HepG2 (cell line): ENCODE measurements around the gene AP5Z1. TPM values are rescaled to one million over a fixed set of nuclear protein-coding genes. Genes with fewer than 3 reads are reported as not detected.
A peak's percentile ranks its signal among the peaks of the same experiment; 100 is the strongest.

ENCODE experiments used
- BHLHE40 ChIP-seq: IDR thresholded peaks from 2 replicates; pipeline ENCODE4 v1.6.1; 2011; ENCODE audit warnings: low read length, improper control_type of control experiment
- CBFB ChIP-seq: sonication (generic); formaldehyde crosslinking; IDR thresholded peaks from 2 replicates; pipeline ENCODE4 v1.4.0; 2020; ENCODE audit warnings: missing genetic modification reagents
- CHD2 ChIP-seq: IDR thresholded peaks from 2 replicates; pipeline ENCODE4 v1.6.1; 2011; ENCODE audit warnings: low read depth, low read length, improper control_type of control experiment
- HMG20B ChIP-seq: conservative IDR thresholded peaks from 2 replicates; pipeline ENCODE4 v1.6.1; 2016; ENCODE audit warnings: missing genetic modification reagents, missing compliant biosample characterization
- KDM1A ChIP-seq: IDR thresholded peaks from 2 replicates; pipeline ENCODE4 v1.6.1; 2016; ENCODE audit warnings: missing compliant biosample characterization
- NFE2L1 ChIP-seq: sonication (generic); formaldehyde crosslinking; IDR thresholded peaks from 2 replicates; pipeline ENCODE4 v1.4.0; 2020; ENCODE audit warnings: missing genetic modification reagents, mild to moderate bottlenecking, borderline replicate concordance
- NRL ChIP-seq: sonication (generic); formaldehyde crosslinking; IDR thresholded peaks from 2 replicates; pipeline ENCODE4 v1.5.0; 2020; ENCODE audit warnings: missing genetic modification reagents, mild to moderate bottlenecking, moderate library complexity, borderline replicate concordance
- SRSF1 ChIP-seq: fragments of 200-400 bp; formaldehyde crosslinking; optimal IDR thresholded peaks from 2 replicates; pipeline ENCODE3; 2017; ENCODE audit warnings: mild to moderate bottlenecking, low read depth, low read length, moderate library complexity
- SRY ChIP-seq: sonication (generic); formaldehyde crosslinking; IDR thresholded peaks from 2 replicates; pipeline ENCODE4 v1.8.0; 2022; ENCODE audit warnings: mild to moderate bottlenecking, missing genetic modification reagents
- TOPORS ChIP-seq: sonication (generic); formaldehyde crosslinking; IDR thresholded peaks from 2 replicates; pipeline ENCODE4 v1.8.0; 2023; ENCODE audit warnings: mild to moderate bottlenecking, missing genetic modification reagents
- ZFP62 ChIP-seq: sonication (generic); formaldehyde crosslinking; IDR thresholded peaks from 2 replicates; pipeline ENCODE4 v1.4.0; 2020; ENCODE audit warnings: missing genetic modification reagents
- ZNF3 ChIP-seq: IDR thresholded peaks from 2 replicates; pipeline ENCODE4 v1.7.0; 2017; ENCODE audit warnings: inconsistent platforms
- ZNF761 ChIP-seq: sonication (generic); formaldehyde crosslinking; conservative IDR thresholded peaks from 2 replicates; pipeline ENCODE4 v1.4.0; 2020; ENCODE audit warnings: mild to moderate bottlenecking, missing genetic modification reagents
- polyA plus RNA-seq, 8 experiments: library from polyadenylated mRNA; depleted of rRNA in 3 of 8; stranded (reverse) in 7 of 8; unstranded in 1 of 8; fragments of >200 nt; fragmentation: Illumina TruSeq in 4 of 8; extraction: Trizol in 4 of 8; gene quantifications; 2 replicates each; pipeline versions ENCODE4 v1.2.1 to v1.2.3, GENCODE V29; 2011 to 2016; ENCODE audit warnings: low read depth in 4 of 8, missing spikeins in 1 of 8, mixed read lengths in 1 of 8; ENCODE audit not compliant: insufficient read depth in 1 of 8
- total RNA-seq, 5 experiments: library from RNA; depleted of rRNA; stranded (reverse); fragments of >200 nt; fragmentation: Illumina TruSeq; extraction: Trizol; gene quantifications; 2 replicates each; pipeline ENCODE4 v1.2.3, GENCODE V29; 2016; ENCODE audit warnings: low read depth in 1 of 5
- TF ChIP-seq, protein P1 (sequence below), 2 experiments: sonication (generic) in 1 of 2; formaldehyde crosslinking in 1 of 2; IDR thresholded peaks; 2 replicates each; pipeline versions ENCODE4 v1.5.1 to v1.6.1; 2011 to 2020; ENCODE audit warnings: borderline replicate concordance in 1 of 2, low read depth in 1 of 2, low read length in 1 of 2, mild to moderate bottlenecking in 1 of 2, missing genetic modification reagents in 1 of 2, moderate library complexity in 1 of 2
- TF ChIP-seq, protein P2 (sequence below): sonication (generic); formaldehyde crosslinking; IDR thresholded peaks from 2 replicates; pipeline ENCODE4 v1.5.0; 2020; ENCODE audit warnings: mild to moderate bottlenecking, missing genetic modification reagents, borderline replicate concordance
- TF ChIP-seq, protein P3 (sequence below): IDR thresholded peaks from 2 replicates; pipeline ENCODE4 v1.6.1; 2012; ENCODE audit warnings: low read length, improper control_type of control experiment
- TF ChIP-seq, protein P4 (sequence below): sonication (generic); formaldehyde crosslinking; IDR thresholded peaks from 2 replicates; pipeline ENCODE4 v1.5.1; 2020; ENCODE audit warnings: missing genetic modification reagents, mild to moderate bottlenecking, borderline replicate concordance
- TF ChIP-seq, protein P5 (sequence below): sonication (generic); formaldehyde crosslinking; IDR thresholded peaks from 2 replicates; pipeline ENCODE4 v1.4.0; 2020; ENCODE audit warnings: missing genetic modification reagents

AP5Z1 gene
- total and polyA plus RNA-seq, 2 of the 13 experiments (the other 11 are each of a cell fraction or from before 2014, with no cell fraction given), result 9.3 to 15.1 TPM

DNA sequence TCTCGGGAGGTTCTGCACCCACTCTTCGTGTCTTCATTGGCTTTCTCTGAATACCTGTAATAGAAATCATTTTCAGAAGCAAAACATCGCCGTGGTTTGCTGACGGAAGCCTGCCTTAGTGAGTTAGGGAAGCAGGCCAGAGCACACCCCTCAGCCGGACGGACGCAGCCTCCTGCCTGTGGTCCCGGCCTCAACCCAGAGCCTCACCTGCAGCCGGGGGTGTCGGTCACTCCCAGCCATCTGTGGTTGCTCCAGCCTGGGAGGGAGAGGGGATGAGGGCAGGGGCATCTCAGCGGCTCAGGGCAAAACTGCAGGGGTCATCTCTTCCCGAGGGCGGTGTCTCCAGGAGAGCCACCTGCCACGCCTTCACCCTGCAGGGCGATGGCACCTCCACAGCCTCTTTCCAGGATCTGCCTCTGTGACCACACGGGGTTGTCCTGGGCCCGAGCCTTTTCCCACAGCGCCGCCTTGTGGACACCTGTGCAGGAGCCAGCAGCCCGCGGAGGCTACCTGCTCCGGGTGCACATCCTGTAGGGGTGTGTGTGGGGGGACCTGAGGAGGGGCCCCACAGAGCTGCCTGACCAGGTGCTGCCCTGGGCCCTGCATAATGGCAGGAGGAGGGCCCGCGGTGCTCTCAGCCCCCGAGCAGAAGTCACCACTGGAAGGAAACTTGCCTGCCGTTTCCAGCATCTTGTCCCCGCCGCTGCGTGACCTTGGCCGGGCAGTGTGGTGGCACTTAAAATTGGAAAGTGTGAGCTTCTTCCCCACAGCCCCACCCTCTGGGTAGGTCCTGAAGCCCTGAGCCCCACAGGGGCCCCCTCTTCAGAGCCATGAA is 21.6 kb upstream of the AP5Z1 start (continued):
- TF ChIP-seq CHD2, result no peak
- TF ChIP-seq, protein P1, sequence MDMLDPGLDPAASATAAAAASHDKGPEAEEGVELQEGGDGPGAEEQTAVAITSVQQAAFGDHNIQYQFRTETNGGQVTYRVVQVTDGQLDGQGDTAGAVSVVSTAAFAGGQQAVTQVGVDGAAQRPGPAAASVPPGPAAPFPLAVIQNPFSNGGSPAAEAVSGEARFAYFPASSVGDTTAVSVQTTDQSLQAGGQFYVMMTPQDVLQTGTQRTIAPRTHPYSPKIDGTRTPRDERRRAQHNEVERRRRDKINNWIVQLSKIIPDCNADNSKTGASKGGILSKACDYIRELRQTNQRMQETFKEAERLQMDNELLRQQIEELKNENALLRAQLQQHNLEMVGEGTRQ (IDR thresholded peaks at IDR 0.05; ENCODE audit: low read depth, low read length), result no peak
- TF ChIP-seq, protein P1 (CRISPR knock-in tag; IDR thresholded peaks at IDR 0.05; ENCODE audit: borderline replicate concordance), result no peak
- no peak for TF ChIP-seq ZNF3 (CRISPR knock-in tag)
- TF ChIP-seq TOPORS (CRISPR knock-in tag), result no peak
- no peak for TF ChIP-seq ZNF761
- TF ChIP-seq CBFB, result 0 out of 2 replicates have a peak, but pooled peaks have one; percentile 26
- TF ChIP-seq NFE2L1 (CRISPR knock-in tag), result no peak
- no peak for TF ChIP-seq SRSF1
- TF ChIP-seq, protein P2, sequence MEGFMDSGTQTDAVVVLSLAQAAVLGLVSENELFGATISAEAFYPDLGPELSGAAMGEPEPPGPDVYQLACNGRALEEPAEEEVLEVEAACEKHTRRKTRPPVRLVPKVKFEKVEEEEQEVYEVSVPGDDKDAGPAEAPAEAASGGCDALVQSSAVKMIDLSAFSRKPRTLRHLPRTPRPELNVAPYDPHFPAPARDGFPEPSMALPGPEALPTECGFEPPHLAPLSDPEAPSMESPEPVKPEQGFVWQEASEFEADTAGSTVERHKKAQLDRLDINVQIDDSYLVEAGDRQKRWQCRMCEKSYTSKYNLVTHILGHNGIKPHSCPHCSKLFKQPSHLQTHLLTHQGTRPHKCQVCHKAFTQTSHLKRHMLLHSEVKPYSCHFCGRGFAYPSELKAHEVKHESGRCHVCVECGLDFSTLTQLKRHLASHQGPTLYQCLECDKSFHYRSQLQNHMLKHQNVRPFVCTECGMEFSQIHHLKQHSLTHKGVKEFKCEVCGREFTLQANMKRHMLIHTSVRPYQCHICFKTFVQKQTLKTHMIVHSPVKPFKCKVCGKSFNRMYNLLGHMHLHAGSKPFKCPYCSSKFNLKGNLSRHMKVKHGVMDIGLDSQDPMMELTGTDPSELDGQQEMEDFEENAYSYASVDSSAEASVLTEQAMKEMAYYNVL (CRISPR knock-in tag), result 0 out of 2 replicates have a peak, but pooled peaks have one; percentile 29
- TF ChIP-seq, protein P3, sequence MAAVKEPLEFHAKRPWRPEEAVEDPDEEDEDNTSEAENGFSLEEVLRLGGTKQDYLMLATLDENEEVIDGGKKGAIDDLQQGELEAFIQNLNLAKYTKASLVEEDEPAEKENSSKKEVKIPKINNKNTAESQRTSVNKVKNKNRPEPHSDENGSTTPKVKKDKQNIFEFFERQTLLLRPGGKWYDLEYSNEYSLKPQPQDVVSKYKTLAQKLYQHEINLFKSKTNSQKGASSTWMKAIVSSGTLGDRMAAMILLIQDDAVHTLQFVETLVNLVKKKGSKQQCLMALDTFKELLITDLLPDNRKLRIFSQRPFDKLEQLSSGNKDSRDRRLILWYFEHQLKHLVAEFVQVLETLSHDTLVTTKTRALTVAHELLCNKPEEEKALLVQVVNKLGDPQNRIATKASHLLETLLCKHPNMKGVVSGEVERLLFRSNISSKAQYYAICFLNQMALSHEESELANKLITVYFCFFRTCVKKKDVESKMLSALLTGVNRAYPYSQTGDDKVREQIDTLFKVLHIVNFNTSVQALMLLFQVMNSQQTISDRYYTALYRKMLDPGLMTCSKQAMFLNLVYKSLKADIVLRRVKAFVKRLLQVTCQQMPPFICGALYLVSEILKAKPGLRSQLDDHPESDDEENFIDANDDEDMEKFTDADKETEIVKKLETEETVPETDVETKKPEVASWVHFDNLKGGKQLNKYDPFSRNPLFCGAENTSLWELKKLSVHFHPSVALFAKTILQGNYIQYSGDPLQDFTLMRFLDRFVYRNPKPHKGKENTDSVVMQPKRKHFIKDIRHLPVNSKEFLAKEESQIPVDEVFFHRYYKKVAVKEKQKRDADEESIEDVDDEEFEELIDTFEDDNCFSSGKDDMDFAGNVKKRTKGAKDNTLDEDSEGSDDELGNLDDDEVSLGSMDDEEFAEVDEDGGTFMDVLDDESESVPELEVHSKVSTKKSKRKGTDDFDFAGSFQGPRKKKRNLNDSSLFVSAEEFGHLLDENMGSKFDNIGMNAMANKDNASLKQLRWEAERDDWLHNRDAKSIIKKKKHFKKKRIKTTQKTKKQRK, result no peak
- TF ChIP-seq, protein P4, sequence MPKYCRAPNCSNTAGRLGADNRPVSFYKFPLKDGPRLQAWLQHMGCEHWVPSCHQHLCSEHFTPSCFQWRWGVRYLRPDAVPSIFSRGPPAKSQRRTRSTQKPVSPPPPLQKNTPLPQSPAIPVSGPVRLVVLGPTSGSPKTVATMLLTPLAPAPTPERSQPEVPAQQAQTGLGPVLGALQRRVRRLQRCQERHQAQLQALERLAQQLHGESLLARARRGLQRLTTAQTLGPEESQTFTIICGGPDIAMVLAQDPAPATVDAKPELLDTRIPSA (CRISPR knock-in tag), result no peak
- 0 out of 2 replicates have a peak, but pooled peaks have one; percentile 15 for TF ChIP-seq BHLHE40
- TF ChIP-seq, protein P5, sequence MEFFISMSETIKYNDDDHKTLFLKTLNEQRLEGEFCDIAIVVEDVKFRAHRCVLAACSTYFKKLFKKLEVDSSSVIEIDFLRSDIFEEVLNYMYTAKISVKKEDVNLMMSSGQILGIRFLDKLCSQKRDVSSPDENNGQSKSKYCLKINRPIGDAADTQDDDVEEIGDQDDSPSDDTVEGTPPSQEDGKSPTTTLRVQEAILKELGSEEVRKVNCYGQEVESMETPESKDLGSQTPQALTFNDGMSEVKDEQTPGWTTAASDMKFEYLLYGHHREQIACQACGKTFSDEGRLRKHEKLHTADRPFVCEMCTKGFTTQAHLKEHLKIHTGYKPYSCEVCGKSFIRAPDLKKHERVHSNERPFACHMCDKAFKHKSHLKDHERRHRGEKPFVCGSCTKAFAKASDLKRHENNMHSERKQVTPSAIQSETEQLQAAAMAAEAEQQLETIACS (CRISPR knock-in tag), result no peak
- TF ChIP-seq NRL (CRISPR knock-in tag), result no peak
- TF ChIP-seq SRY (CRISPR knock-in tag), result no peak
- no peak for TF ChIP-seq ZFP62 (CRISPR knock-in tag)
- no peak for TF ChIP-seq HMG20B (CRISPR knock-in tag)
- no peak for TF ChIP-seq KDM1A (CRISPR knock-in tag)
